WI38 (cell line): ENCODE data around the gene ARX.

Source experiments
- H3K4me3 ChIP-seq: 2 replicates; pipeline ENCODE4 v1.5.1; 2011; ENCODE audit warnings: low read depth, mild to moderate bottlenecking, control low read depth, low read length
- TF ChIP-seq, protein P1 (sequence below): IDR thresholded peaks from 2 replicates; pipeline ENCODE4 v1.5.1; 2012; ENCODE audit warnings: low read depth, mild to moderate bottlenecking, control low read depth, low read length

The ARX gene

DNA sequence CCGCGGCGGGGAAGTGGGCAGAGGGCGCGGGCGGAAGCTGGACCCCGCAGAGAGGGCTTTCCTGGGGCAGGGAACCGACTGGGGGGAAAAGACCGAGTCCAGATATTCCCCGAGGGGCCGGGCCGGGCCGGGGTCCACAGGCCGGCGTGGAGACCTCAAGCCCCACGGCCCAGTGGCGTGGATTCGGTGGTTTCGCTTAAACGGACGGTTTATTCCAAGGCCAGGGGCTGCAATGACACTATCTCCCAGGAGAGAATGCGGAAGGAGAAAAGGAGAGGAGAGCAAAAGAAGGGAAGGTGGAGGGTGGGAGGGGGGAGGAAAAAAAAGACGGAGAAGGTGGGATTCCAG, 10.8 kb downstream of the ARX start:
- H3K4me3 ChIP-seq, result no peak overlapping the region
- TF ChIP-seq, protein P1, sequence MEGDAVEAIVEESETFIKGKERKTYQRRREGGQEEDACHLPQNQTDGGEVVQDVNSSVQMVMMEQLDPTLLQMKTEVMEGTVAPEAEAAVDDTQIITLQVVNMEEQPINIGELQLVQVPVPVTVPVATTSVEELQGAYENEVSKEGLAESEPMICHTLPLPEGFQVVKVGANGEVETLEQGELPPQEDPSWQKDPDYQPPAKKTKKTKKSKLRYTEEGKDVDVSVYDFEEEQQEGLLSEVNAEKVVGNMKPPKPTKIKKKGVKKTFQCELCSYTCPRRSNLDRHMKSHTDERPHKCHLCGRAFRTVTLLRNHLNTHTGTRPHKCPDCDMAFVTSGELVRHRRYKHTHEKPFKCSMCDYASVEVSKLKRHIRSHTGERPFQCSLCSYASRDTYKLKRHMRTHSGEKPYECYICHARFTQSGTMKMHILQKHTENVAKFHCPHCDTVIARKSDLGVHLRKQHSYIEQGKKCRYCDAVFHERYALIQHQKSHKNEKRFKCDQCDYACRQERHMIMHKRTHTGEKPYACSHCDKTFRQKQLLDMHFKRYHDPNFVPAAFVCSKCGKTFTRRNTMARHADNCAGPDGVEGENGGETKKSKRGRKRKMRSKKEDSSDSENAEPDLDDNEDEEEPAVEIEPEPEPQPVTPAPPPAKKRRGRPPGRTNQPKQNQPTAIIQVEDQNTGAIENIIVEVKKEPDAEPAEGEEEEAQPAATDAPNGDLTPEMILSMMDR, result no peak

DNA sequence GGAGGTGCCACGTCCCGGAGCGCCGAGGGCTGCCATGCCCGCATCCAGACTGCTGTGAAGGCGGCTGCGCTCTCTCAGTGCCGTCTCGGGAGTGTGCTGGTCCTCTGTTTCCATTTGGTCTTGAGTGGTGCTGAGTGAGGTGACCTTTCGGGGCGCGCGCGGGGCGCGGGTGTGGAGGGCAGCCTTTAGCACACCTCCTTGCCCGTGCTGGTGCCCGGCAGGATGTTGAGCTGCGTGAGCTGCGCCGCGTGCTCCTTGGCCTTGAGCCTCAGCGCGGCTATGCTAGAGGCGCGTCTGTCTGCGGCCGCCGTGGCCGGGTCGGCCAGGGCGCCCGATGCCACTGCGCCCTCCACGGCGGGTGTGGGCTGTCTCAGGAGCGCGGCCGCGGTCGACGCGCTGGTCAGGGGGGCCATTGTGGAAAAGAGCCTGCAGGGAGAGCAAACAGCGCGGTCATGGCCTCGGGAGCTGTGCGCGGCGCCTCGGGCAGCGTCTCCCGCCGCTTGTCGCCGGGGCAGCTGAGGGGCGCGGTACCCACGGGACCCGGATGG, 11.2 kb downstream of the ARX start:
- TF ChIP-seq, protein P1, result no peak
- H3K4me3 ChIP-seq, result no peak overlapping the region

DNA sequence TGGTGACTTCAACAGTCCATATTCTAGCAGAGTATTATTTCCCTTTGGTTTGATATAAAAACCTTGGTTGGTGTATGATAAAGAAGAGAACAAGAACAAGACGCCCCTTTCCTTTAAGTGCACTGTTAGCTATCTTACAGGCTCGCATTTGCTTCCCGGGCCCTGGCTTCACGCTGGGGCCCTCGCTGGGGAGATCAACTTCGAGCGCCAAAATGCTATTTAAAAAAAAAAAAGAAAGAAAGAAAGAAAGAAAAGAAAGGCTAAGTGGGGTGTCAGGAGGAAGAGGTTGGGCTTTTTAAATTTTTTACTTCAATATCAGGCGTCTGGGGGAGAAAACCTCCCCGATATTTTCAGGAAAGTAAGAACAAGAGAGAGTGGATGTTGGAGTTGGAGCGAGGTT, 11.7 kb downstream of the ARX start:
- H3K4me3 ChIP-seq, result no peak overlapping the region
- TF ChIP-seq, protein P1, result no peak

DNA sequence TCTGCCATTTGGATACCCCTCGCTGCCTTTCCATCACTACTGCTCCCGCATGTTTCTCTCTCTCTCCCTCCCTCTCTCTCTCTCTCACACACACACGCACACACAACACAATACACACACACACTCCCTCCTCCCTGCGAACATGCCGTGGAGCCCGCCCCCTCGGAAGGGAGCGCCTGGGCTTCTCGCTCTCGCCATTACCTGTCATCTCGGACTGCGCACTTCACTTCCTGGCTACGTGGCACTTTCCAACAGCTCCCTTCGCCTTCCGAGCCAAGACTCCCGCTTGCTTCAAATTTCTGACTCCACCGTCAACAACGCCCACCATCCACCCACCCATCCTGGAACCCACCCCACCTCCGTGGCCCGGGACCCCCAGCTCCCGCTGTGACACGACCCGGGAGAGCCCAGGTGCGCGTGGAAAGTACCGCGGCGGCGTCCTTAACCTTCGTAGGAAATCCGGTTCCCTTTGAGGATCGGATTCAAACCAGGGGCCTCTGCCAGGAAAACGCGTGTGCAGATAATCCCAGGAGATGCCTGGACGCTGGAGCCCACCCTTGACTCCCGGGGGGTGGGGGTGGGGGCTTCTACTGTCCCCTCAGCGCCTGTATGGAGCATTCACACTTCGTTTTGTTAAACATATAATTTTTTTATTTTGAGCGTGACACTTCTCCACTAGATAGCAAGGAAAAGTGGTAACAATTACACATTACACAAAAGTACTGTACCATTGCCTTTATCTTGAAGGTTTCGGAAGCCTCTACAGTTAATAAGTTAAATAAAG, 12.5 kb downstream of the ARX start:
- H3K4me3 ChIP-seq, result peak overlapping the region; percentile 41; the same call in 1 of the 2 replicates
- TF ChIP-seq, protein P1, result no peak

DNA sequence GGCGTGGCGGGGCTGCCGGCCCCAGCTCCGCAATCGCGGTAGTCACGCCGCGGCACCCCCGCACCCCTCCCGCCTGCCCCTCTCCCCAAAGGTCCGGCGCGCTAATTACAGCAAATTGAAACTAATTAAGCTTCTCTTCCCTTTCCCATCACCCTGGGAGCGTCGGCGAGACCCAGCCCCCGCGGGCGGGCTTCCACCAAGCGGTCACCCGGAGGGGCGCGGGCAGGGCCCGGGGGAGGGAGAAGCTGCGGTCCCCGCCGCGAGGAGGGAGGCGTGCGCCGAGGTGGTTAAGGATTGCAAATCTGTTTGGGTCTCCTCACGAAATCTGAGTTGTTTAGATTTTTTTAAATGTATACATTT, 13.1 kb downstream of the ARX start:
- TF ChIP-seq, protein P1, result no peak
- peak overlapping the region; percentile 41 for H3K4me3 ChIP-seq

DNA sequence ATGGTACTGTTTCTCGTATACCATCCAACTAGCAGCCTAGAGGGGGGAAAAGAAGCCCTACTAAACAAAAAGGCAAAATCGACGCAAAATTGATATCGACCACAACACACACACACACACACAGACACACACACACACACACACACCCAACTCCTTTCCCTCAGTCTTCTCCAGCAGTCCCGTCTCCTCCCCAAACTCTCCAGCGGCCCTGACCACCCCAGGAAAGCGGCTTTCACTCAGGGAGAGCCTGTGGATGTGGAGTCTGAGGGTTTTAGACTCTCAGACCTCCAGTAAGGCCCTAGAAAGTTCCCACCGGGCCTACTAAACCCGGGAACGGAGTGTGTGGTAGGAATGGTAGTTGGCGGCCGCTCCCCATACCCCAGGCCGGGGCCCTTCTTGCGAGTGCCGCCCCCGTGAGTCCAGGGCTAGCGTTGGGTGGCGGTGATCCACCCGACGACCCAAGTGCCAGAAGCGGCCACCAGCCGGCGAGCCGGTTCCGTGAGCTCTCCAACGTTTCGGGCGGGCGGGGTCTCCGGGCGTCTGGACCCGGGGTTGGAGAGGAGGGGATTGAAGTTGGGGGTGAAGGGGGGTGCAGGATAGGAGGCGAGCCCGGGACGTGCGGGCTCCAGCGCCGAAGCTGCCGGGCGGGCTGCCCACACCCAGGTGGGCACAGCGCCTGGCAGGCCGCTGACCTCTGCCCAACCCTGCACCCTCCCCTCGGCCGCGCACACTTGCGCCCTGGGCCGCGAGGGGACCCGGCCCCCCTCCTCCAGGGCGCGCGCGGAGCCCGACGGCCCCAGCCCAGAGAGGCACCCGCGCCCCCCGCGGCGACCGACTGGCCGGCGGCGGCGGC, 13.7 kb downstream of the ARX start:
- TF ChIP-seq, protein P1, result no peak
- no peak overlapping the region for H3K4me3 ChIP-seq

DNA sequence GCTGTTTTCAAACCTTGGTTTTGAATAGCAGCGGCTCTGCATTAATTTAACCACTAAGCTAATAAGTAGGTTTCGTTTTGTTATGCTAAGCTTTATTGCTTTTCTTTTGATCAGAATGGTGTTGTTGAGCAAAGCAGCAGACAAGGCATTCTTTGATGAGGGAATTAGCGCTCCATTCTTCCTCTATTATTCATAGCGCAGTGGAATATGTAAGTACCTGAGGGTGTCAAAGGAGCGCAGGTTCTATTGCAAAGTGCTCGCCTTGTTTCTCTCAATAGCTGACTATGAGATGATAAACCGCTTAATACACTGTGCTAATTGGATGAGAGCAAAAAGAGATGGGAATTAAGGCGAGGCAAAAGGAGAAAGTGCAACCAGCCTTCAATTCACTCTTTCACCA, 16.3 kb downstream of the ARX start:
- TF ChIP-seq, protein P1, result no peak
- no peak overlapping the region for H3K4me3 ChIP-seq
